HCT116 (cell line): ENCODE measurements around the gene ANKRD18A. TPM values are rescaled to one million over a fixed set of nuclear protein-coding genes. Genes with fewer than 3 reads are reported as not detected.

ENCODE experiments used
- ATAC-seq: fragments of 200-7000 bp; cut with Tn5 transposase; 2 replicates; pipeline ENCODE4 v1.9.1; 2020; ENCODE audit warnings: mild to moderate bottlenecking, moderate library complexity
- BruUV-seq: library from RNA; stranded (reverse); fragments of 400-500 nt; replicated peaks from 2 replicates; lab custom pipeline; 2021; lab: Mats Ljungman, UMichigan
- CTCF ChIA-PET: fragments of 300-600 bp; sonication (Branson Sonifier 250); formaldehyde crosslinking; loops from one replicate; lab custom pipeline; 2021; ENCODE audit warnings: antibody characterized with exemption; lab: Charles Lee
- POLR2A ChIA-PET: fragments of 300-600, 350-600 bp; sonication (Branson Sonifier 250); formaldehyde crosslinking; loops from one replicate; lab custom pipeline; 2021; ENCODE audit warnings: antibody characterized with exemption; lab: Charles Lee
- RAD21 ChIA-PET, 2 experiments: fragments of 300-600 bp; sonication (Branson Sonifier 250); formaldehyde crosslinking; loops; one replicate each; lab custom pipeline; 2023; ENCODE audit warnings: low total read pairs in 2 of 2; ENCODE audit not compliant: uncharacterized antibody in 2 of 2, unreplicated experiment in 2 of 2, low non-redundant PET in 1 of 2; lab: Charles Lee
- DNase-seq: peaks from one replicate; pipeline ENCODE4 v3.0.0-alpha.2; 2010; ENCODE audit warnings: low read depth, low spot score
- H2AFZ ChIP-seq: fragments of 200-600 bp; shearing (Covaris generic), sonication (generic); 2 replicates; pipeline ENCODE4 v1.6.1; 2017; ENCODE audit warnings: low read depth, mixed run types, mixed read lengths, antibody characterized with exemption, low read length; ENCODE audit not compliant: poor library complexity, severe bottlenecking
- H3K27ac ChIP-seq: 2 replicates; pipeline ENCODE4 v1.5.1; 2012; ENCODE audit warnings: low read depth, low read length
- H3K27me3 ChIP-seq: fragments of 200-600 bp; sonication (generic); 2 replicates; pipeline ENCODE4 v1.6.1; 2016; ENCODE audit warnings: mixed run types, low read length, mixed read lengths; ENCODE audit not compliant: insufficient read depth
- H3K36me3 ChIP-seq, 2 experiments: fragments of 200-500 bp in 1 of 2; fragments of 200-600 bp in 1 of 2; sonication (Bioruptor generic) in 1 of 2; sonication (generic) in 1 of 2; 2 replicates each; pipeline versions ENCODE4 v1.5.1 to v1.6.1; 2014 to 2016; ENCODE audit warnings: low read length in 2 of 2, inconsistent platforms in 1 of 2, mixed read lengths in 1 of 2, mixed run types in 1 of 2; ENCODE audit not compliant: insufficient read depth in 2 of 2, control insufficient read depth in 1 of 2
- H3K4me1 ChIP-seq, 2 experiments: fragments of 200-600 bp in 1 of 2; sonication (generic) in 1 of 2; 2 replicates each; pipeline versions ENCODE4 v1.5.1 to v1.6.1; 2012 to 2017; ENCODE audit warnings: low read length in 2 of 2, inconsistent platforms in 1 of 2, mild to moderate bottlenecking in 1 of 2, mixed read lengths in 1 of 2, mixed run types in 1 of 2, moderate library complexity in 1 of 2; ENCODE audit not compliant: insufficient read depth in 2 of 2, control insufficient read depth in 1 of 2
- H3K4me2 ChIP-seq: fragments of 200-600 bp; sonication (generic); 2 replicates; pipeline ENCODE4 v1.6.1; 2017; ENCODE audit warnings: mixed run types, low read length, mixed read lengths
- H3K4me3 ChIP-seq, 2 experiments: fragments of 200-600 bp in 1 of 2; sonication (generic) in 1 of 2; replicated peaks in 1 of 2; 2 replicates each; pipeline ENCODE4 v1.5.1; 2011 to 2016; ENCODE audit warnings: low read length in 2 of 2, control low read depth in 1 of 2, low read depth in 1 of 2, mild to moderate bottlenecking in 1 of 2, mixed read lengths in 1 of 2, mixed run types in 1 of 2
- H3K79me2 ChIP-seq: fragments of 200-600 bp; sonication (generic); 2 replicates; pipeline ENCODE4 v1.6.1; 2017; ENCODE audit warnings: mild to moderate bottlenecking, mixed run types, low read length, moderate library complexity, mixed read lengths; ENCODE audit not compliant: insufficient read depth
- H3K9ac ChIP-seq: fragments of 200-600 bp; sonication (generic); 2 replicates; pipeline ENCODE4 v1.6.1; 2016; ENCODE audit warnings: low read length, mixed read lengths
- H3K9me2 ChIP-seq: fragments of 200-600 bp; sonication (generic), shearing (Covaris generic); 2 replicates; pipeline ENCODE4 v1.6.1; 2017; ENCODE audit warnings: mixed run types, mild to moderate bottlenecking, moderate library complexity; ENCODE audit not compliant: insufficient read depth
- H3K9me3 ChIP-seq, 2 experiments: fragments of 200-500 bp in 1 of 2; fragments of 200-600 bp in 1 of 2; sonication (Bioruptor generic) in 1 of 2; sonication (generic) in 1 of 2; 2 replicates each; pipeline ENCODE4 v1.6.1; 2014 to 2017; ENCODE audit warnings: low read length in 2 of 2, mixed read lengths in 2 of 2, inconsistent platforms in 1 of 2, low read depth in 1 of 2, mild to moderate bottlenecking in 1 of 2, mixed run types in 1 of 2, moderate library complexity in 1 of 2; ENCODE audit not compliant: control insufficient read depth in 1 of 2, insufficient read depth in 1 of 2
- H4K20me1 ChIP-seq: fragments of 200-600 bp; sonication (generic), shearing (Covaris generic); 2 replicates; pipeline ENCODE4 v1.6.1; 2017; ENCODE audit warnings: mixed run types, mild to moderate bottlenecking, moderate library complexity; ENCODE audit not compliant: insufficient read depth
- CBX3 ChIP-seq: IDR thresholded peaks from 2 replicates; pipeline ENCODE4 v1.6.1; 2012; ENCODE audit warnings: low read depth
- EGR1 ChIP-seq: IDR thresholded peaks from 2 replicates; pipeline ENCODE4 v1.6.1; 2012; ENCODE audit warnings: low read depth
- JUND ChIP-seq: IDR thresholded peaks from 2 replicates; pipeline ENCODE4 v1.6.1; 2012
- POLR2AphosphoS5 ChIP-seq: IDR thresholded peaks from 2 replicates; pipeline ENCODE4 v1.6.1; 2011; ENCODE audit warnings: mild to moderate bottlenecking, low read depth, low read length, moderate library complexity
- SIN3A ChIP-seq: IDR thresholded peaks from 2 replicates; pipeline ENCODE4 v1.6.1; 2012; ENCODE audit warnings: low read depth
- SP1 ChIP-seq: IDR thresholded peaks from 2 replicates; pipeline ENCODE4 v1.6.1; 2012; ENCODE audit warnings: low read depth
- TCF7L2 ChIP-seq: IDR thresholded peaks from 2 replicates; pipeline ENCODE4 v1.7.0; 2011; ENCODE audit warnings: borderline replicate concordance, inconsistent platforms; ENCODE audit not compliant: insufficient read depth, insufficient read length; ENCODE audit errors: extremely low read depth
- ZNF274 ChIP-seq: fragments of 200-500 bp; sonication (Bioruptor generic); IDR thresholded peaks from 2 replicates; pipeline ENCODE4 v1.6.1; 2014; ENCODE audit warnings: mild to moderate bottlenecking, low read depth, low read length, inconsistent platforms
- intact Hi-C: fragments of 100-400 bp; cut with micrococcal nuclease; formaldehyde crosslinking; loops from 2 replicates; pipeline ENCODE4 v1.10.0; 2022
- total RNA-seq: library from RNA; stranded (reverse); gene quantifications from one replicate; pipeline ENCODE4 v1.2.1, GENCODE V29; 2021; ENCODE audit not compliant: unreplicated experiment
- TF ChIP-seq, protein P1 (sequence below): IDR thresholded peaks from 2 replicates; pipeline ENCODE4 v1.6.1; 2012
- TF ChIP-seq, protein P2 (sequence below): IDR thresholded peaks from 2 replicates; pipeline ENCODE4 v1.6.1; 2012; ENCODE audit warnings: low read depth

ANKRD18A gene
- total RNA-seq, 1 experiment from 2014 or later = 24.2 TPM

DNA sequence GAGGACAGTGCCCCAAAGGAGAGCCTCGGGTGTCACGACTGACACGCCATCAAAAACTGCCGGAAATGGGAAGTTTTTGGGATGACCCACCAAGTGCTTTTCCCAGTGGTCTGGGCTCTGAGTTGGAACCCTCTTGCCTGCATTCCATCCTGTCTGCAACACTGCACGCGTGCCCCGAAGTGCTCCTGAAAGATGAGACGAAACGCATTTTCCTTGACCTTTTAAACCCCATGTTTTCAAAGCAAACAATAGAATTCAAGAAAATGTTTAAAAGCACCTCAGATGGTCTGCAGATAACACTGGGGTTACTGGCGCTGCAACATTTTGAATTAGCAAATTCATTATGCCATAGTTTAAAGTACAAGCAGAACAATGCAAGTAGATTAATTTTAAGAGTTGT is 92.9 kb downstream of the ANKRD18A start:
- TF ChIP-seq CBX3 = no peak
- TF ChIP-seq ZNF274 = no peak
- no peak for TF ChIP-seq EGR1
- no peak for TF ChIP-seq SP1
- no peak for TF ChIP-seq TCF7L2
- TF ChIP-seq, protein P1, sequence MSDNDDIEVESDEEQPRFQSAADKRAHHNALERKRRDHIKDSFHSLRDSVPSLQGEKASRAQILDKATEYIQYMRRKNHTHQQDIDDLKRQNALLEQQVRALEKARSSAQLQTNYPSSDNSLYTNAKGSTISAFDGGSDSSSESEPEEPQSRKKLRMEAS = no peak
- no peak overlapping the region for H3K4me3 ChIP-seq
- ATAC-seq (no peak), DNase-seq (no peak)
- RAD21 ChIA-PET = no interaction called here
- H2AFZ ChIP-seq = no peak overlapping the region
- H3K9ac ChIP-seq = no peak overlapping the region
- no peaks in the 10 kb centered on the region for H3K79me2 ChIP-seq
- CTCF ChIA-PET = no interaction called here
- H3K27ac ChIP-seq = no peak overlapping the region
- no peaks in the 10 kb centered on the region for H3K27me3 ChIP-seq
- BruUV-seq = no TSS peak
- no peaks in the 10 kb centered on the region for H3K9me2 ChIP-seq
- H3K4me1 ChIP-seq = no peaks in the 10 kb centered on the region
- H4K20me1 ChIP-seq = no peaks in the 10 kb centered on the region
- POLR2A ChIA-PET = no interaction called here
- intact Hi-C loops = no loop called here
- no peaks in the 10 kb centered on the region for H3K36me3 ChIP-seq
- H3K4me2 ChIP-seq = no peak overlapping the region
- H3K9me3 ChIP-seq = no peaks in the 10 kb centered on the region

DNA sequence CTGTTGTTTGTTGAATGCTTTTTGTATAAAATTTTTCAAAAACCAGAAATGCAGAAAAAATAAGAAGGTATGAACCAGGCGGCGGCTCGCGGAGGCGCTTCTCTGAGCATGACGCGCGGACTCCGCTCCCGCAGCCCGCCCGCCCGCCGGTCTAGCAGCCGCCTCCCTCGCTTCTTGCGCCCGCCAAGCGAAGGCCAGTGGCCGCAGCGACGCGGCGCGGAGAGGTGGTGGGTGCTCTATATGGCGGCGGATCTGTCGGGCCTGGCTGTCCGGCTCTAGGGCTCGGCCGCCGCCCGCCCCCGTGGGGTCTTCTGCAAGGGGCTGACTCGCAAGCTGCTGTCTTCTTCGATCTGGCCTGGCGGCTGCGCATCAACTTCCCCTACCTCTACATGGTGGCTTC is 93.8 kb downstream of the ANKRD18A start:
- Histone ChIP-seq H3K4me2 (no peak overlapping the region), H2AFZ (no peak overlapping the region), H3K9me2 (no peaks in the 10 kb centered on the region), H3K9ac (no peak overlapping the region)
- RAD21 ChIA-PET = interaction anchor here in 1 of 2 experiments (0.6 kb wide), 1 partner anchor 412 kb away, joined by 3 read pairs; no protein-coding TSS in a partner anchor
- ATAC-seq = no peak
- intact Hi-C loops = no loop called here
- TF ChIP-seq SIN3A = no peak
- no peak for TF ChIP-seq POLR2AphosphoS5
- TF ChIP-seq JUND = no peak
- no peak for TF ChIP-seq CBX3
- TF ChIP-seq, protein P2, sequence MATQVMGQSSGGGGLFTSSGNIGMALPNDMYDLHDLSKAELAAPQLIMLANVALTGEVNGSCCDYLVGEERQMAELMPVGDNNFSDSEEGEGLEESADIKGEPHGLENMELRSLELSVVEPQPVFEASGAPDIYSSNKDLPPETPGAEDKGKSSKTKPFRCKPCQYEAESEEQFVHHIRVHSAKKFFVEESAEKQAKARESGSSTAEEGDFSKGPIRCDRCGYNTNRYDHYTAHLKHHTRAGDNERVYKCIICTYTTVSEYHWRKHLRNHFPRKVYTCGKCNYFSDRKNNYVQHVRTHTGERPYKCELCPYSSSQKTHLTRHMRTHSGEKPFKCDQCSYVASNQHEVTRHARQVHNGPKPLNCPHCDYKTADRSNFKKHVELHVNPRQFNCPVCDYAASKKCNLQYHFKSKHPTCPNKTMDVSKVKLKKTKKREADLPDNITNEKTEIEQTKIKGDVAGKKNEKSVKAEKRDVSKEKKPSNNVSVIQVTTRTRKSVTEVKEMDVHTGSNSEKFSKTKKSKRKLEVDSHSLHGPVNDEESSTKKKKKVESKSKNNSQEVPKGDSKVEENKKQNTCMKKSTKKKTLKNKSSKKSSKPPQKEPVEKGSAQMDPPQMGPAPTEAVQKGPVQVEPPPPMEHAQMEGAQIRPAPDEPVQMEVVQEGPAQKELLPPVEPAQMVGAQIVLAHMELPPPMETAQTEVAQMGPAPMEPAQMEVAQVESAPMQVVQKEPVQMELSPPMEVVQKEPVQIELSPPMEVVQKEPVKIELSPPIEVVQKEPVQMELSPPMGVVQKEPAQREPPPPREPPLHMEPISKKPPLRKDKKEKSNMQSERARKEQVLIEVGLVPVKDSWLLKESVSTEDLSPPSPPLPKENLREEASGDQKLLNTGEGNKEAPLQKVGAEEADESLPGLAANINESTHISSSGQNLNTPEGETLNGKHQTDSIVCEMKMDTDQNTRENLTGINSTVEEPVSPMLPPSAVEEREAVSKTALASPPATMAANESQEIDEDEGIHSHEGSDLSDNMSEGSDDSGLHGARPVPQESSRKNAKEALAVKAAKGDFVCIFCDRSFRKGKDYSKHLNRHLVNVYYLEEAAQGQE = no peak
- TF ChIP-seq, all 23 proteins: peak for 0
- DNase-seq = no peak
- Histone ChIP-seq H3K9me3 (no peaks in the 10 kb centered on the region), H3K4me1 (no peaks in the 10 kb centered on the region), H4K20me1 (no peaks in the 10 kb centered on the region), H3K27me3 (no peaks in the 10 kb centered on the region), H3K36me3 (no peaks in the 10 kb centered on the region), H3K79me2 (no peaks in the 10 kb centered on the region), H3K4me3 (no peak overlapping the region), H3K27ac (no peak overlapping the region)
- POLR2A ChIA-PET = no interaction called here
- CTCF ChIA-PET = no interaction called here
- no TSS peak for BruUV-seq
